Mononuclear cell (primary cell): ENCODE data around the gene GRIN3A. TPM values are rescaled to one million over a fixed set of nuclear protein-coding genes. Genes with fewer than 3 reads are reported as not detected.

Experiments
- H3K27me3 ChIP-seq: 2 replicates; pipeline ENCODE4 v1.6.0; 2011; ENCODE audit warnings: low read length, control low read depth; ENCODE audit not compliant: insufficient read depth
- H3K4me1 ChIP-seq: 2 replicates; pipeline ENCODE4 v1.5.1; 2011; ENCODE audit warnings: mild to moderate bottlenecking, low read length, control low read depth; ENCODE audit not compliant: insufficient read depth
- H3K4me3 ChIP-seq: 2 replicates; pipeline ENCODE4 v1.5.1; 2011; ENCODE audit warnings: mild to moderate bottlenecking, low read length, moderate library complexity
- H3K9me3 ChIP-seq: 2 replicates; pipeline ENCODE4 v1.5.1; 2011; ENCODE audit warnings: low read depth, mild to moderate bottlenecking, control low read depth, low read length
- total RNA-seq: library from RNA; depleted of rRNA; stranded (reverse); fragments of >200 nt; gene quantifications from one replicate; pipeline ENCODE4 v1.2.3, GENCODE V29; 2012

GRIN3A gene
- total RNA-seq, 1 donor = not detected

DNA sequence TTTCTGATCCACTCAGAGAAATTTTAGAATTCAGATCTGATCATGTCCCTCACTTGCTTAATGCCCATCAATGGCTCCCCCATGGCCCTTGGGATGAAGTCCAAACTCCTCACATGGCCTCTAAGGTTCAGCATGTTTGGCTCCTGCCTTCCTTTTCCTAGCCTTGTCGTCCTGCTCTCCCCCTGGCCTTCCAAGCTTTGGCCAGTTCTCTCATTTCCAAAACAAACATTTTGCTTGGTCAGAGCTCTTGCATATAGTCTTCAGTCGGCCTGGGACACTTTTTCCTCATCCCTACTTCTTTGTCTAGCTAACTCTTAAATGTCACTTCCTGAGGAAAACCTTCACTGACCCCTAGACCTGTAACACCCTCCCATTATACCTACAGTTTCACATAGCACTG, 106.6 kb downstream of the GRIN3A start:
- peaks cover 19% of the 10 kb centered on the region for H3K4me1 ChIP-seq
- H3K4me3 ChIP-seq = no peak overlapping the region
- no peaks in the 10 kb centered on the region for H3K9me3 ChIP-seq
- H3K27me3 ChIP-seq = no peaks in the 10 kb centered on the region

DNA sequence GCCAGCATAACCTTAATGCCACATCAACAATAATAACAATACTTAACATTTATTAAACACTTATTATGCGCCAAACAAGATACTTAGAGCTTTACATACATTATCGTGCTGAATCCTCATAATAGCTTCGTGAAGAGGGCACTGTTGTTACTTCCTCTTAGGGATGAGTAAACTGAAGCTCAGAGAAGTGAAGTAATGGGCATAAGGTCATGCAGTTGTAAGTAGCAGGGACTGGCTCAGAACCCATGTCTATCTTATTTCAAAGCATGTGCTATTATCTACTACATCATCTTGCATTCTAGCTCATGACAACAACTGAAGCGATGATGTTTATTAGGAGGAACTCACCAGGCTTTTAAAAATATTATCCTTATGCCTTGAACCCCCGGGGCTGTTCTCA, 108.8 kb downstream of the GRIN3A start:
- H3K27me3 ChIP-seq = no peaks in the 10 kb centered on the region
- H3K4me3 ChIP-seq = no peak overlapping the region
- H3K4me1 ChIP-seq = peaks cover 26% of the 10 kb centered on the region
- H3K9me3 ChIP-seq = no peaks in the 10 kb centered on the region

DNA sequence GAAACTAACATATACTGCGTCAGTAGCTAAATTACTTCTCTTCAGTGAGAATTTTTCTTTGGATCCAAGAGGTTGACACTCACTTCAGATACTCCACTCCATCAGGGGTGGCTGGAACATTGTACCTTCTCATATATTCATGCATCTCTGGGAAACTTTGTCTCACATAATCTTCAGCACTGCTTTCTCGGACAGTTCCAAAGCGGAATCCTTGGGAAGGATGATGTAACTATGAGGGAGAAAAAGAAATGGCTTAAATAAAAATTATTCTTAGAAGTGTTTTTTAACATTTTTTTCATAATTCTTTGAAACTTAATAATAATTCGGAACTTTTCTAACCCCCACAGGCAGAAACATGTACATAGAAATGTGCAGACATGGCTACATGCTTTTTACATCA, 110.3 kb downstream of the GRIN3A start:
- peaks cover 26% of the 10 kb centered on the region for H3K4me1 ChIP-seq
- no peaks in the 10 kb centered on the region for H3K9me3 ChIP-seq
- H3K27me3 ChIP-seq = no peaks in the 10 kb centered on the region
- H3K4me3 ChIP-seq = no peak overlapping the region

DNA sequence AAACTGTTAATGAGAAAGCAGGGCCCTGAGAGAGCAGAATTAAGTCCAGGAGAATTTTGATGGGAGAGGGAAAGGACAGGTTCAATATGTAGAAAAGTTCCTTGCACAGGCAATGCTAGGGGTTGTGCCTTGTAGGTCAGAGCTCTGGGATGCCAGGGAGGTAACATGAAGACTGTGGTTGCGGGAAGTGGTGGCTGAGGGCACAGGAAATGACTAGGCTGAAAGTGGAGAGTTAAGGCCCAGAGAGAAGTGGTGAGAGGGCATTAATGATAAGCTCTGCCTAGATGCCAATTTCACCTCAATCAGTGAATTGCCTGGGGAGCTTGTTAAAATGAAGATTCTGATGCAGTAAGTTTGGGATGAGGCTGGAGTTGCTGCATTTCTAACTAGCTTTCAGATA, 112.2 kb downstream of the GRIN3A start:
- Histone ChIP-seq H3K4me1 (peaks cover 26% of the 10 kb centered on the region), H3K4me3 (no peak overlapping the region), H3K27me3 (no peaks in the 10 kb centered on the region), H3K9me3 (no peaks in the 10 kb centered on the region)

GRCh38 chr9:101625876-101626275, 112.6 kb downstream of the GRIN3A start:
- H3K4me3 ChIP-seq = no peak overlapping the region
- no peaks in the 10 kb centered on the region for H3K9me3 ChIP-seq
- H3K27me3 ChIP-seq = no peaks in the 10 kb centered on the region
- H3K4me1 ChIP-seq = peaks cover 26% of the 10 kb centered on the region

DNA sequence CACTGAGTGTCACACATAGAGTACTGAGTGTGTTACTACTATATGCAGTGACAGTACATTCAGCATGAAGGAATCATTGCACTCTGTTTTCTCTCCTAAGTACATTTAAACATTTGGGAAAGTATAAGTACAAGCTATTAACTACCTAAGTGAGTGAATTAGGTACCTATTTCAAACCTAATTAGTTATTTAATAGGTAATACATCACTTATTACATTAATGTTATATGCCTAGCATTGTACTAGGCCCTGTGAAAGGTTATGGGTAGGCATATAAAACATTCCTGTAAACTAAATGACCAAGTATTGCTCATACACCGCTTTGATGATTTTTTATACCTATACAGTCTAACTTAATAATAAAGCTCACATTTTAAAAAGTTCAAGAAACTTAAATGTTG, 118.0 kb downstream of the GRIN3A start:
- no peaks in the 10 kb centered on the region for H3K4me1 ChIP-seq

DNA sequence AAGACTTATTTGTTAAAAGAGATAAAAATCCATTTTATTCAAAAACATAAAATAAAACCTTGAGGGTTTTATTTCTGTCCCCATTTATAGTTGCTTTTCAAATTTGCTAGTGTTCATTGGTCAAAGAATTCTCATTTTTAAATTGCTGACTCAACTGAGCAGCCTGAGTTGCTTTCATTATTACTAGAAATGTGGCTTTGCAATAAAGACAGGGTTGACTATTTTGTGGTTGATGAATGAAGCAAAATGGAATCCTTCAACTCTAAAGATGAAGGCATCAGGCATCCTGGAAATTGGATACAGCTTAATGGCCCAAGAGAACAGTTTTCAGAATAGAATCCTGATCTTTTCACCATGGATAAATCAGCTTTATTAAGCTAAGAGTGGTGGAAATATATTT, 119.7 kb downstream of the GRIN3A start:
- Histone ChIP-seq H3K4me3 (no peak overlapping the region), H3K9me3 (no peaks in the 10 kb centered on the region), H3K4me1 (no peaks in the 10 kb centered on the region), H3K27me3 (no peaks in the 10 kb centered on the region)

More for the DNA sequence above, 118.0 kb downstream of the GRIN3A start:
- Histone ChIP-seq H3K4me3 (no peak overlapping the region), H3K9me3 (no peaks in the 10 kb centered on the region), H3K27me3 (no peaks in the 10 kb centered on the region)

GRCh38 chr9:101605547-101605946, 132.9 kb downstream of the GRIN3A start:
- Histone ChIP-seq H3K4me1 (no peaks in the 10 kb centered on the region), H3K9me3 (no peaks in the 10 kb centered on the region), H3K4me3 (no peak overlapping the region), H3K27me3 (no peaks in the 10 kb centered on the region)

DNA sequence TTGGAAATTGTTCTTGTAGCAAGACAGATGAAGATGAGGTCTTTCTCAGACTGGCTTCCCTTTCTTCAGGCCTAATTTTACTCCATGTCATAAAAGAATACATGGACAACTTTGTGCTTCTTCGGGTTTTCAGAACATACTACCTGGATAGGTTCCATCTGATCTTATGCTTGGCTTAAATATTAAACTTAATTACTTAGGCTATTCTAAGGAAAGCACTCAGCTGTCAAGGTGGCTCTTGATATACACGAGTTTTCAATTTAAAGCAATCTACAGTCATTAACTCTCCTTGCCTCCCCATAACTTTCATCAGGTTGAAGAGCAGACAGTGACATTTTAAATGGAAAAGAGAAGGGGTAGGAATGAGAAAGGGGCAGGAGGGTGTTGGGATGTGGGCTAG, 134.2 kb downstream of the GRIN3A start:
- H3K4me1 ChIP-seq = no peaks in the 10 kb centered on the region
- peaks cover 4% of the 10 kb centered on the region for H3K27me3 ChIP-seq
- H3K9me3 ChIP-seq = no peaks in the 10 kb centered on the region
- no peak overlapping the region for H3K4me3 ChIP-seq

DNA sequence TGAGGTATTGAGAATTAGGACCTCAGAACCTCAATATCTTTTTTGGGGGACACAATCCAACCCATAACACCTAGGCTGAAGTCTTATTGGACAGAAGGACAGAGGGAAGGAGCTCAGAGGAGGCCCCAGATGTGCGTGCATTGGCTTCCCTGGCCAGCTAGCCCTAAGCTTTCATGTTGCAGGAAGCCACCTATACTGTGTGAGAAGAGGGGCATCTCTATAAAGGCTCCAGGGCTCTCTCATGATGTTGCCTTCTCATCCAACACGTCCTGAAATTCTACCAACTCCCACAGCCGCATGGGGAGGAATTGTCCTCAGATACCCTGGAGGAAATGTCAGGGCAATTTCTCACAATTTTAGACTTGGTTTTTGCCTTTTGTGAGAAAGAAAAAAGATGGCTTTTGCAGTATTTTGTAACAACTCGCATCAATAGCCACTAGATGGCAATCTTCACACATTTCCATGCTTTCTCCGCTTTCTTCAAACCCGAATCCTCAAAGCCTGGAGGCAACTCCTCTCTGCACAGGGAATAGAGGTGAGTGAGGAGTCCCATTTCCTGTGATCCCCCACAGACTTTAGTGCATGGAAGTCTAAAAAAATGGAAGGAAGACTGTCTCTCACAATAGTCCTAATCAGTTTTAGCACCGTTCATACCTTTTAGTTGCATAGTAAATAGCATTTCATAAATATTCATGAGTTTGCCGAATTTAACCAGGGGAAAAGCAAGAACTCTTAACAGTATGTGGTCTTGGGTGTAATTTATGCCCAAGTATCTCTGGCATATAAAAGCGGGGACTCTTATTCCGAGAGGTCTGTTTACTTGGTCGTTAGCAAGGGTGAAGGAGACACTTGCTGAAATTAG, 136.3 kb downstream of the GRIN3A start:
- peaks cover 5% of the 10 kb centered on the region for H3K27me3 ChIP-seq
- H3K9me3 ChIP-seq = no peaks in the 10 kb centered on the region
- H3K4me1 ChIP-seq = no peaks in the 10 kb centered on the region
- H3K4me3 ChIP-seq = no peak overlapping the region

DNA sequence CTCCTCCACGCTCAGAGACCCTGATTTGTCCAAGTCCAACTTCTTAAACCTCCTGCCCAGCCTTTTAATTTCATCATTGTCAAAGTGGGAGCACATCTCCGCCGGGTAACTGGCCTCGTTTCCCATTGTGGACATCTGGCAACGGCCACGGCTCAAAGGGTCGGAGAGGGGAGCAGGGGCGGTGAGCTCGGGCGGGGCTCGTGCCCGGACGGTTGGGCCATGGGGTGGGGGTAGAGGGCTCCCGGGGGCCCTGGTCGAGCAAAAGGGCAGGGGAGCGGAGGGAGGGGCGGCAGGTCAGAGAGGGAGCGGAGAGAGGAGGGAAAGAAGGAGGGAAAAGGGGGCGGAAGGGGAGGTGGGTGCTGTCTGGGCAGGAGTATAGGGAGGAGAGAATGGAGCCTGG, 143.7 kb downstream of the GRIN3A start, which contains the start of gene PPP3R2:
Gene PPP3R2, minus strand, starts transcription at position 174 of the 400 bp plus-strand sequence. Its CDS starts 48 bp downstream, at position 126.
- Histone ChIP-seq H3K4me1 (no peaks in the 10 kb centered on the region), H3K27me3 (peaks cover 8% of the 10 kb centered on the region), H3K4me3 (no peak within 1 kb of the TSS), H3K9me3 (no peaks in the 10 kb centered on the region)

- Histone ChIP-seq H3K27me3 (peaks cover 3% of the 10 kb centered on the region), H3K9me3 (no peaks in the 10 kb centered on the region), H3K4me1 (no peaks in the 10 kb centered on the region), H3K4me3 (no peak overlapping the region)
Observed at GRCh38 chr9:101593345-101593744, 145.1 kb downstream of the GRIN3A start.

- Histone ChIP-seq H3K4me3 (no peak overlapping the region), H3K27me3 (peaks cover 3% of the 10 kb centered on the region), H3K9me3 (no peaks in the 10 kb centered on the region), H3K4me1 (no peaks in the 10 kb centered on the region)
Observed at GRCh38 chr9:101592788-101593187, 145.7 kb downstream of the GRIN3A start.

- H3K4me1 ChIP-seq = peaks cover 3% of the 10 kb centered on the region
- H3K9me3 ChIP-seq = no peaks in the 10 kb centered on the region
- no peak overlapping the region for H3K4me3 ChIP-seq
Observed at GRCh38 chr9:101591787-101592446, 146.5 kb downstream of the GRIN3A start.

DNA sequence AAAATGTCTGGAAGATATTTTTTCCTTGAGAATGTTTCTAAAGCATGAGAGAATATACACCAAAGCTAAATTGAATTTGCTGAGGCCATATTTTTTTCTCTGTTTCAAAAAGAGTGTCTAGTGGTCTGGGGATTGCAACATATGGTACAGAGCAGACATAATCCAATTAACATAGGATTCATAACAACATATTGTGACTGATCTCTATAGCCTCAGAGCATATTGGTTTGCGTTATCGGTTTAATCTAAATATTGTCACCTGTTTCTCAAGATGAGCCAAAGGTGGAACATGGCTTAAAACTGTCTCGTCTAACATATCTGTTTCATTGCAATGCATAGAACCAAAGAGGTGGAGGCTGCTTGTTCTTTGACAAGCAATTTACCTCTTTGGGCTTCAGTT, 147.5 kb downstream of the GRIN3A start:
- Histone ChIP-seq H3K27me3 (peaks cover 3% of the 10 kb centered on the region), H3K9me3 (no peaks in the 10 kb centered on the region), H3K4me1 (peaks cover 10% of the 10 kb centered on the region), H3K4me3 (no peak overlapping the region)

More at GRCh38 chr9:101591787-101592446, 146.5 kb downstream of the GRIN3A start:
- H3K27me3 ChIP-seq = peaks cover 3% of the 10 kb centered on the region
